HepG2 (cell line): ENCODE results near the gene DENND11. TPM values are rescaled to one million over a fixed set of nuclear protein-coding genes. Genes with fewer than 3 reads are reported as not detected.
A peak's percentile ranks its signal among the peaks of the same experiment; 100 is the strongest.

Experiments
- IRF2 ChIP-seq: IDR thresholded peaks from 2 replicates; pipeline ENCODE4 v1.6.1; 2018; ENCODE audit warnings: missing genetic modification reagents, missing compliant biosample characterization
- JUND ChIP-seq: sonication (generic); formaldehyde crosslinking; IDR thresholded peaks from 2 replicates; pipeline ENCODE4 v1.8.0; 2022; ENCODE audit warnings: mild to moderate bottlenecking, missing genetic modification reagents
- KLF15 ChIP-seq: sonication (generic); formaldehyde crosslinking; IDR thresholded peaks from 2 replicates; pipeline ENCODE4 v1.8.1; 2023; ENCODE audit warnings: borderline replicate concordance, mild to moderate bottlenecking, inconsistent platforms, missing genetic modification reagents, mixed read lengths
- PRDM4 ChIP-seq: sonication (generic); formaldehyde crosslinking; IDR thresholded peaks from 2 replicates; pipeline ENCODE4 v1.9.0; 2021; ENCODE audit warnings: missing genetic modification reagents, borderline replicate concordance
- SATB2 ChIP-seq: sonication (generic); formaldehyde crosslinking; IDR thresholded peaks from 2 replicates; pipeline ENCODE4 v1.5.0; 2020; ENCODE audit warnings: missing genetic modification reagents
- SP2 ChIP-seq: sonication (generic); formaldehyde crosslinking; IDR thresholded peaks from 2 replicates; pipeline ENCODE4 v1.5.1; 2020; ENCODE audit warnings: mild to moderate bottlenecking, missing genetic modification reagents
- TCF7 ChIP-seq: sonication (generic); IDR thresholded peaks from 2 replicates; pipeline ENCODE4 v1.6.1; 2016; ENCODE audit warnings: antibody characterized with exemption, low read depth
- U2AF2 ChIP-seq: fragments of 200-400 bp; formaldehyde crosslinking; IDR thresholded peaks from 2 replicates; pipeline ENCODE4 v1.6.1; 2017; ENCODE audit warnings: low read depth, mild to moderate bottlenecking, low read length
- ZC3H13 ChIP-seq: sonication (generic); formaldehyde crosslinking; IDR thresholded peaks from 2 replicates; pipeline ENCODE4 v1.8.1; 2023; ENCODE audit warnings: mild to moderate bottlenecking, missing genetic modification reagents, moderate library complexity
- ZNF34 ChIP-seq: sonication (generic); formaldehyde crosslinking; IDR thresholded peaks from 2 replicates; pipeline ENCODE4 v1.4.0; 2020; ENCODE audit warnings: mild to moderate bottlenecking, missing genetic modification reagents, borderline replicate concordance
- ZNF407 ChIP-seq: sonication (generic); formaldehyde crosslinking; IDR thresholded peaks from one replicate; pipeline ENCODE4 v1.5.1; 2020; ENCODE audit warnings: mild to moderate bottlenecking, missing genetic modification reagents; ENCODE audit errors: not compliant biosample characterization
- ZNF687 ChIP-seq: sonication (generic); formaldehyde crosslinking; IDR thresholded peaks from 2 replicates; pipeline ENCODE4 v1.5.1; 2020; ENCODE audit warnings: mild to moderate bottlenecking, missing genetic modification reagents, moderate library complexity
- ZNF839 ChIP-seq: sonication (generic); formaldehyde crosslinking; IDR thresholded peaks from 2 replicates; pipeline ENCODE4 v1.4.0; 2020; ENCODE audit warnings: missing genetic modification reagents, mild to moderate bottlenecking, borderline replicate concordance
- polyA plus RNA-seq, 8 experiments: library from polyadenylated mRNA; depleted of rRNA in 3 of 8; stranded (reverse) in 7 of 8; unstranded in 1 of 8; fragments of >200 nt; fragmentation: Illumina TruSeq in 4 of 8; extraction: Trizol in 4 of 8; gene quantifications; 2 replicates each; pipeline versions ENCODE4 v1.2.1 to v1.2.3, GENCODE V29; 2011 to 2016; ENCODE audit warnings: low read depth in 4 of 8, missing spikeins in 1 of 8, mixed read lengths in 1 of 8; ENCODE audit not compliant: insufficient read depth in 1 of 8
- total RNA-seq, 5 experiments: library from RNA; depleted of rRNA; stranded (reverse); fragments of >200 nt; fragmentation: Illumina TruSeq; extraction: Trizol; gene quantifications; 2 replicates each; pipeline ENCODE4 v1.2.3, GENCODE V29; 2016; ENCODE audit warnings: low read depth in 1 of 5

Gene DENND11
- total and polyA plus RNA-seq, 2 of the 13 experiments (the other 11 are each of a cell fraction or from before 2014, with no cell fraction given) = 7.1 to 10.5 TPM

GRCh38 chr7:141737836-141738591, 36.0 kb upstream of the DENND11 start, which contains the start of gene SSBP1 (continued):
- peak; percentile 44 for TF ChIP-seq ZNF407 (CRISPR knock-in tag)
- peak; percentile 100 for TF ChIP-seq IRF2
- peak; percentile 64; the same call in 1 of the 2 replicates for TF ChIP-seq SP2
- TF ChIP-seq KLF15 (CRISPR knock-in tag) = peak; percentile 58; the same call in 1 of the 2 replicates
- TF ChIP-seq SATB2 (CRISPR knock-in tag) = peak; percentile 43; the same call in 1 of the 2 replicates
- peak; percentile 90 for TF ChIP-seq ZNF687
- TF ChIP-seq ZNF34 (CRISPR knock-in tag) = peak; percentile 91; the same call in 1 of the 2 replicates
- TF ChIP-seq TCF7 = peak; percentile 35; the same call in 1 of the 2 replicates
- no peak for TF ChIP-seq U2AF2
- TF ChIP-seq ZC3H13 (CRISPR knock-in tag) = no peak
- TF ChIP-seq ZNF839 = 0 out of 2 replicates have a peak, but pooled peaks have one; percentile 37
- TF ChIP-seq PRDM4 (CRISPR knock-in tag) = no peak; the same call in 1 of the 2 replicates
- 0 out of 2 replicates have a peak, but pooled peaks have one; percentile 37 for TF ChIP-seq JUND
